ENCODE results near the gene LIPM.

Gene LIPM

DNA sequence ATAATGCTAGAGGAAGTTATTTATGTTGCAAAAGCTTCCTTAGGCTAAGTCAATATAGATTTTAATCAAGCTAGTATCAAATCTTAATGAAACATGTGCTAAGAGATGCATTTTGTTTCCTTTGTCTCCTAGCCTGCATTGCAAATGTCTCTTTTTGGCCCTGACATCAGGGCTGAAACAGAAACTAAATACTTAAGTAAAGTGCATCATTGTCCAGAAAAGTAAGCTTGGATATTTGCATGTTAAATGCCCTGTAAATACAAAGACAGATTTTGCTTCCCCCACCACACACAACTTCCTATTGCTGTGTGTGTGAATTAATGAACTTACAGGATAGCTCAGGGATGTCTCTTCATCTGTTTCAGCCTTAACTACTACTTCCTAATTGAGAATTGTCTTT, 67.6 kb downstream of the LIPM start:
- H3K27ac Mint-ChIP-seq = no peak overlapping the region
- H3K4me3 Mint-ChIP-seq = no peak overlapping the region
- H3K9me3 Mint-ChIP-seq = no peaks in the 10 kb centered on the region
- no peaks in the 10 kb centered on the region for H3K4me1 Mint-ChIP-seq (ENCODE audit: low read depth)
- H3K27me3 Mint-ChIP-seq = peaks cover 4% of the 10 kb centered on the region
- H3K36me3 Mint-ChIP-seq (ENCODE audit: low read depth) = no peaks in the 10 kb centered on the region
